Activated B cell treated with CpG ODN at 0.5 μM for 24 hours (primary cell): ENCODE results near the gene CTNND2. TPM values are rescaled to one million over a fixed set of nuclear protein-coding genes. Genes with fewer than 3 reads are reported as not detected.

ENCODE experiments used
- ATAC-seq: fragments of 200-7000 bp; cut with Tn5 transposase; one replicate; pipeline ENCODE4 v1.10.0; 2021; ENCODE audit warnings: low read depth, mild to moderate bottlenecking, moderate library complexity
- CTCF ChIA-PET: fragments of 350-600 bp; sonication (Branson Sonifier 250); formaldehyde crosslinking; loops from one replicate; lab custom pipeline; 2021; ENCODE audit warnings: antibody characterized with exemption; lab: Charles Lee
- POLR2A ChIA-PET: fragments of 350-600 bp; sonication (Branson Sonifier 250); formaldehyde crosslinking; loops from one replicate; lab custom pipeline; 2021; ENCODE audit warnings: antibody characterized with exemption; lab: Charles Lee
- DNase-seq: peaks from one replicate; pipeline ENCODE4 v3.0.0; 2022
- H3K27ac Mint-ChIP-seq: one replicate; pipeline ENCODE4 v1.8.0; 2020; ENCODE audit warnings: mixed read lengths
- H3K27me3 Mint-ChIP-seq: one replicate; pipeline ENCODE4 v1.8.0; 2021; ENCODE audit warnings: mixed read lengths
- H3K36me3 Mint-ChIP-seq: one replicate; pipeline ENCODE4 v1.8.0; 2021; ENCODE audit warnings: low read depth, mixed read lengths
- H3K4me1 Mint-ChIP-seq: one replicate; pipeline ENCODE4 v1.8.0; 2021; ENCODE audit warnings: mixed read lengths
- H3K4me3 Mint-ChIP-seq: one replicate; pipeline ENCODE4 v1.8.0; 2020; ENCODE audit warnings: mild to moderate bottlenecking, mixed read lengths
- H3K9me3 Mint-ChIP-seq: one replicate; pipeline ENCODE4 v1.8.0; 2020; ENCODE audit warnings: mixed read lengths
- intact Hi-C: fragments of 100-400 bp; cut with micrococcal nuclease; formaldehyde crosslinking; loops from one replicate; pipeline ENCODE4 v1.15.1; 2024
- total RNA-seq: library from RNA; stranded (reverse); gene quantifications from 2 replicates; pipeline ENCODE4 v1.2.3, GENCODE V29; 2022
- TF ChIP-seq, protein P1 (sequence below): fragments of 200-600 bp; IDR thresholded peaks from one replicate; pipeline ENCODE4 v1.8.0; 2022; ENCODE audit warnings: antibody characterized with exemption, mild to moderate bottlenecking

CTNND2 gene
- total RNA-seq, 1 donor from 2014 or later = not detected

DNA sequence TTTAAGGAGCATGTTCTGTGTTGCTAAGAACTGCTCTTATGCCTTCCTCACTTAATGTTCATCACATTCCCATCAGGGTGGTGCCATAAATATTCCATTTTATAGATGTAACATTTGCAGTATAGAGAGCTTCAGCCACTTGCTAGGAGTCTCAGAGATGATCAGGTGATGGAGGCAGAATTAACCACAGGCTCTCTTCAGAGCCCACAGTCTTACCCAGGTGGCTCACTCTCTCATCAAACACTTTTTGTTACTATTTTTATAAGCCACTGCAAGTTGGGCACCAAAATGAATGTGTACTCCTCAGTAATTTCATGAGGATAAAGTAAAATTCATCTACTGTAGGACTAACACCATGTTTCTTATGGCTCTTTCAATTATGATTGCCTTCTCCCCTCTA lies 651.7 kb downstream of the CTNND2 start:
- ChIA-PET POLR2A (no interaction called here), CTCF (no interaction called here)
- peaks cover 2% of the 10 kb centered on the region for H3K27me3 Mint-ChIP-seq
- ATAC-seq (no peak), DNase-seq (no peak)
- intact Hi-C loops = no loop called here
- H3K4me1 Mint-ChIP-seq = no peaks in the 10 kb centered on the region
- H3K36me3 Mint-ChIP-seq = no peaks in the 10 kb centered on the region
- no peaks in the 10 kb centered on the region for H3K9me3 Mint-ChIP-seq
- no peak overlapping the region for H3K4me3 Mint-ChIP-seq
- TF ChIP-seq, protein P1, sequence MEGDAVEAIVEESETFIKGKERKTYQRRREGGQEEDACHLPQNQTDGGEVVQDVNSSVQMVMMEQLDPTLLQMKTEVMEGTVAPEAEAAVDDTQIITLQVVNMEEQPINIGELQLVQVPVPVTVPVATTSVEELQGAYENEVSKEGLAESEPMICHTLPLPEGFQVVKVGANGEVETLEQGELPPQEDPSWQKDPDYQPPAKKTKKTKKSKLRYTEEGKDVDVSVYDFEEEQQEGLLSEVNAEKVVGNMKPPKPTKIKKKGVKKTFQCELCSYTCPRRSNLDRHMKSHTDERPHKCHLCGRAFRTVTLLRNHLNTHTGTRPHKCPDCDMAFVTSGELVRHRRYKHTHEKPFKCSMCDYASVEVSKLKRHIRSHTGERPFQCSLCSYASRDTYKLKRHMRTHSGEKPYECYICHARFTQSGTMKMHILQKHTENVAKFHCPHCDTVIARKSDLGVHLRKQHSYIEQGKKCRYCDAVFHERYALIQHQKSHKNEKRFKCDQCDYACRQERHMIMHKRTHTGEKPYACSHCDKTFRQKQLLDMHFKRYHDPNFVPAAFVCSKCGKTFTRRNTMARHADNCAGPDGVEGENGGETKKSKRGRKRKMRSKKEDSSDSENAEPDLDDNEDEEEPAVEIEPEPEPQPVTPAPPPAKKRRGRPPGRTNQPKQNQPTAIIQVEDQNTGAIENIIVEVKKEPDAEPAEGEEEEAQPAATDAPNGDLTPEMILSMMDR = no peak
- no peak overlapping the region for H3K27ac Mint-ChIP-seq

DNA sequence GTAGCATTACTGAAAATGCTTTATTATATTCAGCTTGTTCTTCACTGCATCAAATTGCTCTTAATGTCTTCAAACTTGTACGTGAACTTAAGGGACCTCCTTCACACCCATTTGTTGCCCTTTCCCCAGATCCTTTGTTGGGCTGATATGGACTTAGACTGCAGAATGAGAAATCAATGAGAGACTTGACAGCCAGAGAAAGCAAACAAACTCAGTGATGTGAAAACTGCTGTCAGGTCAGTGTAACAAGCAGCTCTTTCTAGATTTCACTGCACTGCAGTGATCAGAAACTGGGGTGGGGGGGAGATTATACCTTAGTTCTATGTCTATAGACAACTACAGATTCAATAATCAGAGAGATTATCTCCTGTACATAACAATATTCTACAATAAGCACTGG lies 652.2 kb downstream of the CTNND2 start:
- H3K27me3 Mint-ChIP-seq = peaks cover 2% of the 10 kb centered on the region
- no peaks in the 10 kb centered on the region for H3K4me1 Mint-ChIP-seq
- DNase-seq (no peak), ATAC-seq (no peak)
- intact Hi-C loops = no loop called here
- TF ChIP-seq, protein P1 = no peak
- no peak overlapping the region for H3K27ac Mint-ChIP-seq
- ChIA-PET POLR2A (no interaction called here), CTCF (no interaction called here)
- H3K9me3 Mint-ChIP-seq = no peaks in the 10 kb centered on the region
- H3K36me3 Mint-ChIP-seq = no peaks in the 10 kb centered on the region
- no peak overlapping the region for H3K4me3 Mint-ChIP-seq

DNA sequence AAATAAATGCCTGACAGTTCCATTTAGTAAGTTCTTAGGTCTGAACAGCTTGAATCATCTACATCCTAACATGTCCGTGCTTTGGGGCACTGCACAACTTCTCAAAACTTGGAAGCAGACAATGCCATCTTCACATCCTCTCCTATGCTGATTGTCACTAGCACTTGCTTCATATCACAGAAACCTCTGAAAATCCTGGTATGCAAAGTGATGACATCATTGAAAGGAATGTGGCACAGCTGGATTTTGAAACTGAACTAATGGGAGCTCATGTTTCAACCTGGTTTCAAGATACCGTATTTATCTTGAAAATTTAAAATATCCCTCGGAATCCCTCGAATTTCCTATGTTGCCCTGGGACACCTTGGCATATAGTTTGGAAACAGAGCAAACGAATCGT lies 653.0 kb downstream of the CTNND2 start:
- Mint-ChIP-seq H3K9me3 (no peaks in the 10 kb centered on the region), H3K4me3 (no peak overlapping the region), H3K27ac (no peak overlapping the region), H3K36me3 (no peaks in the 10 kb centered on the region), H3K27me3 (peaks cover 2% of the 10 kb centered on the region), H3K4me1 (no peaks in the 10 kb centered on the region)
- ChIA-PET CTCF (no interaction called here), POLR2A (no interaction called here)
- no peak for DNase-seq
- ATAC-seq = no peak
- intact Hi-C loops = no loop called here
- TF ChIP-seq, protein P1 = no peak

DNA sequence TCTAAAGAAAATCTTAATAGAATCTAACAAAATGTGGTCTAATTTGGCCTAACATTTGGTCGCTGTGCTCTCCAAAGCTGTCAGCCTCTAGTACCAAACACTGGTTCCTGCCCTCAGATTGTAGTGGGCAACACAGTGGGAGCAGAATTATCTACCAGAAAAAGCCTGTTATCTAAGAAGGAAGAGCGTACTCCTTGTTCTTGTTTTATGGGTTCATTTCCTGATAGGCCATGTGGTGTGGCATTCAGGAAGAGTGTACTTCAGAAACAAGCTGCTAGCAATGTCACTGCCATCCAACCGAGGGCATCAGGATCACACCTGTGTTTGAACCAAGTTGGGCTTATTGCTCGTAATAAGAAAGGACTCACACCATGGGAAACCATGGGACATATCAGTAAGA lies 655.3 kb downstream of the CTNND2 start:
- CTCF ChIA-PET = no interaction called here
- Mint-ChIP-seq H3K4me1 (no peaks in the 10 kb centered on the region), H3K36me3 (no peaks in the 10 kb centered on the region), H3K27me3 (peaks cover 2% of the 10 kb centered on the region), H3K4me3 (no peak overlapping the region), H3K9me3 (no peaks in the 10 kb centered on the region), H3K27ac (no peak overlapping the region)
- POLR2A ChIA-PET = no interaction called here
- intact Hi-C loops = no loop called here
- ATAC-seq (no peak), DNase-seq (no peak)
- TF ChIP-seq, protein P1 = no peak

DNA sequence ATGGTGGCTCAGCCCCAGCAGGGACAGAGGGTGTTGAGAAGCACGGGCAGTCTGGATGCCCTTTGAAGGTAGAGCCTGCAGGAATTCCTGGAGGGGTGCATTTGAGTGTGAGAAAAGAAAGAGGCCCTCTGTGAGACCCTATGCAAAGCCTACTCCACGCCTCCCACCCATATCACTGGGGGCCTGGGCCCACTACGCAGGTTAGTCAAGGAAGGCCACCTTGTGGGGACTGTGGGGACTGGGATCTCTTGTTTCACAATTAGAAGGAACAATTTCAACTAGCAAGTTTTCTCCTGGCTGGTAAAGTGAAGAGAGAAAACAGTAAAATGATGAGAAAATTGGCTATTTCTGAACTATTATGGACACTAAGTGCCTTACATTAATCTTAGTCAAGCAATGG lies 657.0 kb downstream of the CTNND2 start:
- H3K27ac Mint-ChIP-seq = no peak overlapping the region
- TF ChIP-seq, protein P1 = no peak
- ATAC-seq (no peak), DNase-seq (no peak)
- ChIA-PET CTCF (no interaction called here), POLR2A (no interaction called here)
- H3K4me3 Mint-ChIP-seq = no peak overlapping the region
- no peaks in the 10 kb centered on the region for H3K36me3 Mint-ChIP-seq
- H3K4me1 Mint-ChIP-seq = no peaks in the 10 kb centered on the region
- intact Hi-C loops = no loop called here
- H3K9me3 Mint-ChIP-seq = no peaks in the 10 kb centered on the region
- H3K27me3 Mint-ChIP-seq = peaks cover 2% of the 10 kb centered on the region
